NCI-H1930 (cell line): ENCODE measurements around the gene COL9A1.

Source experiments
- DNase-seq, 2 experiments: peaks; one replicate each; lab custom pipeline; 2025; lab: John Stamatoyannopoulos, UW

Gene COL9A1

DNA sequence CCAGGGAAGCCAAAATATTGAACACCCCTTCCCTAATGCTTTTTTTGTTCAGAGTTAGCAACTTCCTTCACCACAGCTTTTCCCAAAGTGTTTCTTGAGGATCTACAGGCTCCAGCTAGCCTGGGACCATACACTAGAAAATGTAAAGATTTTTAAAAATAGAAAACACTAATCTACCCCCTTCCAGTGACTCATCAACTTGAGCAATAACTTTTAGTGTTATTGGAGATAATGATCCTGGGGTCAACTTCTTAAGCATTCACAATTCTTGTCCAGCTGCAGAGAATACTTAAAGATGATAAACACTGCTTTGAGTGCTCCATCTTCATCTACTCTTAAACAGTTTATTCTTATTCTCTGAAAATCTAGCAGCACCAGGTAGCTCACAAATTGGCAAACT, 131.6 kb downstream of the COL9A1 start:
- no peak for DNase-seq

DNA sequence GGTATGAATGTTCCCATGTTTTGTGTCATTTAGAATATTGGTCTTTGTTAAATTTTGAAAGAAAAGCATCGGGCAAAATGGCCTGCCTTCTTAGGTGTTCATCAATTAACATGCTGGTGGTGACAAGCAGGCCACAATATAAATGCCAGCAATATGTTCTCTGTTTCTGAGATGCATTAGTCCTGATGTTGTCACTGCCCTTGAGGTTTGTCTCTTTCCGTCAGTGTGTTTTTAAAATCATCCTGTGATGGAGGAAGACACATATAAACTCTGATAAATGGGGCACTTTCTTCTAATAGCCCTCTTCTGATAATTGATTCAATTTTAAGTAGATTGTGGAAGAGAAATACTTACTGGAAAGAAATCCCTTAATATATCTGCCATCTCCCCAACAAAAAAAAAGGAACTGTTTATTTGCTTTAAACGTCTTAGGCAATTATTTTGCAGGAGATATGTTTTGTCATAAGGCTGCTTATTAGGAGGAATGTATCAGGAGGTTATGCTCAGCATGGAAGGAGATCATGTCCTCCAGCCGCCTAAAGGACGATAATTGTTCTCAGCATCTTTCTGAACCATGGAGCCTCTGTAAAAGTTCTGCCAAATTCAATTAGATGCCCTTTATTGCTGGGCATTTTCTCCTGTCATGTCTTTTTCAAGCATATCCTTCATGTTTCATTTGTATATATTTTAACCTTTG, 134.1 kb downstream of the COL9A1 start:
- no peak for DNase-seq
